ENCODE results near the gene SLFN12L.

DNA sequence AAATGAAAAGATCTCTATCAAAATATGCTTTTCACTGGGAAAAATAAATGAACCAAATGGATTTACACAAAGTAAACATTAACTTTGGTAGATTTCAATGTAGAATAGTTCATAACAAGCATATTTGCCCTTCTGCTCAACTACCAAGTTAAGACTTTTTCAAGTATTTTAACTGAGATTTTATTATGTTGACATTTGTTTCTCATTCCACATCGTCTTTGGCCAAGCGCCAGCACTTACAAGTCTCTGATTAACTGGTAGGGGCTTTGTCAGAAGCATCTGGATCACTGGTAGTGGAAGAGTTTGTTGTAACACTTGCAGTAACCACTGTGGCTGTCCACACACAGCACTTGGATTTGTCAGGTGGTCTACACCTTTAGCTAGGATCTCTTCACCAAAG is 22.9 kb downstream of the SLFN12L start:
- TF ChIP-seq, protein P1, sequence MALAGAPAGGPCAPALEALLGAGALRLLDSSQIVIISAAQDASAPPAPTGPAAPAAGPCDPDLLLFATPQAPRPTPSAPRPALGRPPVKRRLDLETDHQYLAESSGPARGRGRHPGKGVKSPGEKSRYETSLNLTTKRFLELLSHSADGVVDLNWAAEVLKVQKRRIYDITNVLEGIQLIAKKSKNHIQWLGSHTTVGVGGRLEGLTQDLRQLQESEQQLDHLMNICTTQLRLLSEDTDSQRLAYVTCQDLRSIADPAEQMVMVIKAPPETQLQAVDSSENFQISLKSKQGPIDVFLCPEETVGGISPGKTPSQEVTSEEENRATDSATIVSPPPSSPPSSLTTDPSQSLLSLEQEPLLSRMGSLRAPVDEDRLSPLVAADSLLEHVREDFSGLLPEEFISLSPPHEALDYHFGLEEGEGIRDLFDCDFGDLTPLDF (CRISPR knock-in tag; IDR thresholded peaks at IDR 0.05): no peak
- TF ChIP-seq, protein P2, sequence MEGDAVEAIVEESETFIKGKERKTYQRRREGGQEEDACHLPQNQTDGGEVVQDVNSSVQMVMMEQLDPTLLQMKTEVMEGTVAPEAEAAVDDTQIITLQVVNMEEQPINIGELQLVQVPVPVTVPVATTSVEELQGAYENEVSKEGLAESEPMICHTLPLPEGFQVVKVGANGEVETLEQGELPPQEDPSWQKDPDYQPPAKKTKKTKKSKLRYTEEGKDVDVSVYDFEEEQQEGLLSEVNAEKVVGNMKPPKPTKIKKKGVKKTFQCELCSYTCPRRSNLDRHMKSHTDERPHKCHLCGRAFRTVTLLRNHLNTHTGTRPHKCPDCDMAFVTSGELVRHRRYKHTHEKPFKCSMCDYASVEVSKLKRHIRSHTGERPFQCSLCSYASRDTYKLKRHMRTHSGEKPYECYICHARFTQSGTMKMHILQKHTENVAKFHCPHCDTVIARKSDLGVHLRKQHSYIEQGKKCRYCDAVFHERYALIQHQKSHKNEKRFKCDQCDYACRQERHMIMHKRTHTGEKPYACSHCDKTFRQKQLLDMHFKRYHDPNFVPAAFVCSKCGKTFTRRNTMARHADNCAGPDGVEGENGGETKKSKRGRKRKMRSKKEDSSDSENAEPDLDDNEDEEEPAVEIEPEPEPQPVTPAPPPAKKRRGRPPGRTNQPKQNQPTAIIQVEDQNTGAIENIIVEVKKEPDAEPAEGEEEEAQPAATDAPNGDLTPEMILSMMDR (IDR thresholded peaks at IDR 0.05): no peak
- TF ChIP-seq, protein P3, sequence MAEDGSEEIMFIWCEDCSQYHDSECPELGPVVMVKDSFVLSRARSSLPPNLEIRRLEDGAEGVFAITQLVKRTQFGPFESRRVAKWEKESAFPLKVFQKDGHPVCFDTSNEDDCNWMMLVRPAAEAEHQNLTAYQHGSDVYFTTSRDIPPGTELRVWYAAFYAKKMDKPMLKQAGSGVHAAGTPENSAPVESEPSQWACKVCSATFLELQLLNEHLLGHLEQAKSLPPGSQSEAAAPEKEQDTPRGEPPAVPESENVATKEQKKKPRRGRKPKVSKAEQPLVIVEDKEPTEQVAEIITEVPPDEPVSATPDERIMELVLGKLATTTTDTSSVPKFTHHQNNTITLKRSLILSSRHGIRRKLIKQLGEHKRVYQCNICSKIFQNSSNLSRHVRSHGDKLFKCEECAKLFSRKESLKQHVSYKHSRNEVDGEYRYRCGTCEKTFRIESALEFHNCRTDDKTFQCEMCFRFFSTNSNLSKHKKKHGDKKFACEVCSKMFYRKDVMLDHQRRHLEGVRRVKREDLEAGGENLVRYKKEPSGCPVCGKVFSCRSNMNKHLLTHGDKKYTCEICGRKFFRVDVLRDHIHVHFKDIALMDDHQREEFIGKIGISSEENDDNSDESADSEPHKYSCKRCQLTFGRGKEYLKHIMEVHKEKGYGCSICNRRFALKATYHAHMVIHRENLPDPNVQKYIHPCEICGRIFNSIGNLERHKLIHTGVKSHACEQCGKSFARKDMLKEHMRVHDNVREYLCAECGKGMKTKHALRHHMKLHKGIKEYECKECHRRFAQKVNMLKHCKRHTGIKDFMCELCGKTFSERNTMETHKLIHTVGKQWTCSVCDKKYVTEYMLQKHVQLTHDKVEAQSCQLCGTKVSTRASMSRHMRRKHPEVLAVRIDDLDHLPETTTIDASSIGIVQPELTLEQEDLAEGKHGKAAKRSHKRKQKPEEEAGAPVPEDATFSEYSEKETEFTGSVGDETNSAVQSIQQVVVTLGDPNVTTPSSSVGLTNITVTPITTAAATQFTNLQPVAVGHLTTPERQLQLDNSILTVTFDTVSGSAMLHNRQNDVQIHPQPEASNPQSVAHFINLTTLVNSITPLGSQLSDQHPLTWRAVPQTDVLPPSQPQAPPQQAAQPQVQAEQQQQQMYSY (CRISPR knock-in tag; IDR thresholded peaks at IDR 0.05): no peak
- TF ChIP-seq ELF4 (CRISPR knock-in tag; IDR thresholded peaks at IDR 0.05; ENCODE audit: low read depth) (no peak), NR2C2 (CRISPR knock-in tag; IDR thresholded peaks at IDR 0.05) (no peak), NFATC4 (CRISPR knock-in tag; IDR thresholded peaks at IDR 0.05) (no peak)
- TF ChIP-seq, protein P4, sequence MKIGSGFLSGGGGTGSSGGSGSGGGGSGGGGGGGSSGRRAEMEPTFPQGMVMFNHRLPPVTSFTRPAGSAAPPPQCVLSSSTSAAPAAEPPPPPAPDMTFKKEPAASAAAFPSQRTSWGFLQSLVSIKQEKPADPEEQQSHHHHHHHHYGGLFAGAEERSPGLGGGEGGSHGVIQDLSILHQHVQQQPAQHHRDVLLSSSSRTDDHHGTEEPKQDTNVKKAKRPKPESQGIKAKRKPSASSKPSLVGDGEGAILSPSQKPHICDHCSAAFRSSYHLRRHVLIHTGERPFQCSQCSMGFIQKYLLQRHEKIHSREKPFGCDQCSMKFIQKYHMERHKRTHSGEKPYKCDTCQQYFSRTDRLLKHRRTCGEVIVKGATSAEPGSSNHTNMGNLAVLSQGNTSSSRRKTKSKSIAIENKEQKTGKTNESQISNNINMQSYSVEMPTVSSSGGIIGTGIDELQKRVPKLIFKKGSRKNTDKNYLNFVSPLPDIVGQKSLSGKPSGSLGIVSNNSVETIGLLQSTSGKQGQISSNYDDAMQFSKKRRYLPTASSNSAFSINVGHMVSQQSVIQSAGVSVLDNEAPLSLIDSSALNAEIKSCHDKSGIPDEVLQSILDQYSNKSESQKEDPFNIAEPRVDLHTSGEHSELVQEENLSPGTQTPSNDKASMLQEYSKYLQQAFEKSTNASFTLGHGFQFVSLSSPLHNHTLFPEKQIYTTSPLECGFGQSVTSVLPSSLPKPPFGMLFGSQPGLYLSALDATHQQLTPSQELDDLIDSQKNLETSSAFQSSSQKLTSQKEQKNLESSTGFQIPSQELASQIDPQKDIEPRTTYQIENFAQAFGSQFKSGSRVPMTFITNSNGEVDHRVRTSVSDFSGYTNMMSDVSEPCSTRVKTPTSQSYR (CRISPR knock-in tag; IDR thresholded peaks at IDR 0.05): no peak

Measured in WTC11 (cell line).